ENCODE data around the gene CFHR2.

Gene CFHR2

DNA sequence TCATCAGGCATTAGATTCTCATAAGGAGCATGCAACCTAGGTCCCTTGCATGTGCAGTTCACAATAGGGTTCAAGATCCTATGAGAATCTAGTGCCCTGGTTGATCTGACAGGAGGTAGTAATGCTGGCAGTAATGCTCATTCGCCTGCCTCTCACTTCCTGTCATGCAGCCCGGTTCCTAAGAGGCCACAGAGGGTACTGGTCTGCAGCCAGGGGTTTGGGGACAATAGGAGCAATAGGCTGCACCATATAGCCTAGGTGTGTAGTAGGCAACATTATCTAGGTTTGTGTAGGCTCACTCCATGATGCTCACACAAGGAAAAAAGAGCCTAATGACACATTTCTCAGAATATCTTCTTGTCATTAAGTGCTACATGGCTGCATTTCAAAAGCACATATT, 59.6 kb downstream of the CFHR2 start:
- no peak for DNase-seq

DNA sequence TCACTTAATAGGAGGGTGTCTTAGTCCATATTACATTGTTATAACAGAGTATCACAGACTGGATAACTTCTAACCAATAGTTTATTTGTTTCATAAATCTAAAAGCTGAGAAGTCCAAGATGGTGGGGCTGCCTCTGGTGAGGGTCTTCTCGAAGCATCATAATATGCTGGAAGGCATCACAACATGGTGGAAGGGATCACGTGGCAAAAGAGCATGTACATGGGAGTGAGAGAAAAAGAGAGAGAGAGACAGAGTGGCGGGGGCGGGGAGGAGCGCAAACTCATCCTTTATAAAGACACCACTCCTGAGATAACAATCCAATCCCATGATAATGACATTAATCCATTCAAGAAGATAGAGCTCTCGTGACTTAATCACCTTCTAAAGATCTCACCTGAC, 65.3 kb downstream of the CFHR2 start:
- DNase-seq = no peak

Measured in stimulated activated CD4-positive, alpha-beta T cell treated with anti-CD3 and anti-CD28 coated beads, Interleukin-4, amount 100 ng/mL, for 4 hours (primary cell).